Renal pelvis (tissue), 4 donors: ENCODE data around the gene SPSB1. TPM values are rescaled to one million over a fixed set of nuclear protein-coding genes. Genes with fewer than 3 reads are reported as not detected.
"Not testable (repeated sequence)": the region's sequence is repeated elsewhere in the genome, so short reads cannot be mapped to it uniquely, and the experiment has no call there.

ENCODE experiments used
- DNase-seq: peaks from one replicate; pipeline ENCODE4 v3.0.0-alpha.2; 2013
- polyA plus RNA-seq, 3 donors: library from polyadenylated mRNA; unstranded; fragments of 120-200 nt; gene quantifications; one replicate each; pipeline ENCODE4 v1.2.1, GENCODE V29; 2013; ENCODE audit not compliant: insufficient read length in 3 of 3

Gene SPSB1
- polyA plus RNA-seq, 3 donors, result 11.1 to 14.0 (median 11.4) TPM

GRCh38 chr1:9362488-9362887 lies 69.8 kb downstream of the SPSB1 start:
- no peak for DNase-seq

GRCh38 chr1:9363061-9363471 lies 70.4 kb downstream of the SPSB1 start:
- DNase-seq, result no peak

- no peak for DNase-seq
These were observed 73.6 kb downstream of the SPSB1 start for GRCh38 chr1:9366298-9366697.

GRCh38 chr1:9366943-9367780 lies 74.5 kb downstream of the SPSB1 start:
- no peak for DNase-seq

DNA sequence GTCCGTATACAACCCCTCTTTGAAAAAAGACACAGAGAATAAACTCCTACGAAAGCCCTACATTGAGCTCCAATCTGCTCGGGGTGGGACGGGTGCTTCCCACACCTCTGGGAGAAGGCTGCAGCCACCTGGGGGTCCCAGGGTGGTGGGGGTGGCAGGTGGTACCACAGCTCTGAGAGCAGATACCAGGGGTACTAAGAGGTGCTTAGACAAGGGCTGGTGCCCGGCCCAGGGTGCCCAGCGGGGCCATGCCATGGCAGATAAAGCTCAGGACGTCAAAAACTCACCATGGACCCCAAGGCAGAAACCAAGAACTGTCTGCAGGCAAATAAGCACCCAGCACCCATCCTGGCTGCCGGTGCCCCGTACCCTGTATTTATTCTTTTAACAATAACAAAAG lies 75.1 kb downstream of the SPSB1 start:
- DNase-seq, result no peak

GRCh38 chr1:9368356-9368755 lies 75.7 kb downstream of the SPSB1 start:
- DNase-seq, result no peak

- no peak for DNase-seq
These were observed 77.5 kb downstream of the SPSB1 start for GRCh38 chr1:9369964-9370788.

DNA sequence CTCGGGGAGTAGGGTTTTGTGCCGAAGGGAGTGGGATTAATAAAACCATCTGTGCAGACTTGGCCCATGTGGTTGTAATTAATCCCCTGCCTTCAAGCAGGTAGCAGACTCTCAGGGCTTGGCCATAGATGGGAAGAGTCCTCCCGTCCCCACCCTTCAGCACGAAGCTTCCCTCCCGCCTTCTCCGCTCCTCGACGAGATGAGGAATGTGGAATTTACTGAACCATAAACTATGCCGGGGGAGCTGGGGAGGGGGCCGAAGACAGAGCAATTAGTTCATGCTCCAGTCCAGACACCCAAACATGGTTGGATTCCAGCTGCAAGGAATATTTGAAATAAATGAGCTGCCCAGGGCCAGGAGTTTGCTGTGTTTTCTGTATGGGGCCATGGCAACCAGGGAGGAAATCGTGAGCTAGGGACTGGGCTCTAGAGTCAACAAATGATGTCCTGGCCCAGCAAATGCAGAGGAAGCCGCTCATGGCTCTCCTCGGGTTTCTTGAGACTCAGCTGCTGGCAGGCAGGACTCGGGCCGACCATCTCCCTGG lies 78.8 kb downstream of the SPSB1 start:
- DNase-seq, result peak; percentile 97

- no peak for DNase-seq
These were observed 79.3 kb downstream of the SPSB1 start for GRCh38 chr1:9371951-9372350.

DNA sequence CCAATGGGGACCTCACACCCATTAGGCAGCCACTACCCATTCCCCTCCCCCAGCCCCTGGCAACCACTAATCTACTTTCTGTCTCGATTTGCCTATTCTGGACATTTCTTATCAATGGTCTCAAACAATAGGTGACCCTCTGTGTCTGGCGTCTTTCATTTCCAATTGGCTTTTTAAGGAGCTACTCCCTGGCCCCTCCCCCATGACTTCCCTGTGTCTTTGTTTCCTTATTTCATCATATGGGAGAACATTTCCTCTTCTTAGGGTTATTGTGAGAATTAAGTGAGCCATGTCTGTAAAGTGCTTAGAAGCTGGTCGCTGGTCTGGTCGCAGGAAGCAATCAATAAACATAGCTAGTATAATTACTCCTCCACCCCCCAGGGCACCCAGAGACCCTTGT lies 80.9 kb downstream of the SPSB1 start:
- no peak for DNase-seq

GRCh38 chr1:9374748-9375341 lies 82.2 kb downstream of the SPSB1 start:
- DNase-seq, result no peak

GRCh38 chr1:9375912-9376311 lies 83.2 kb downstream of the SPSB1 start:
- DNase-seq, result peak; percentile 55

DNA sequence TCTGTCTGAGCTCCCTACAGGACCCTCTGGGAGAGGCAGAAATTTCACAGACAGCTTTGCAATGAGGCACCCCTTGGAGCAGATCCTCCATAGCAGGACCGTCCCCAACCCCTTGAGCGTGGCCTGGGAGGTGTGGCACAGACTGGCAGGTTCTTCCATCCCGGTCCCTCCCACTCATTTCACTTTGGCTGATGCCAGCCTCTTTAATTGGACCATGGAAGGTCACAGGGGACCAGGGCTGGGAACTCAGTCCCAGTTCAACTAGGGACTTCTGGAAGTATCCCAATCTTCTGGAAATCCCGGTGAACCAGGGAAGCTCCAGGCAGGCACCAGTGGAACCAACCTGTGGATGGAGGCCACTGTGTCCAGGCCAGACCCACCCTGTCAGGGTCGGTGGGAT lies 83.7 kb downstream of the SPSB1 start:
- no peak for DNase-seq

DNA sequence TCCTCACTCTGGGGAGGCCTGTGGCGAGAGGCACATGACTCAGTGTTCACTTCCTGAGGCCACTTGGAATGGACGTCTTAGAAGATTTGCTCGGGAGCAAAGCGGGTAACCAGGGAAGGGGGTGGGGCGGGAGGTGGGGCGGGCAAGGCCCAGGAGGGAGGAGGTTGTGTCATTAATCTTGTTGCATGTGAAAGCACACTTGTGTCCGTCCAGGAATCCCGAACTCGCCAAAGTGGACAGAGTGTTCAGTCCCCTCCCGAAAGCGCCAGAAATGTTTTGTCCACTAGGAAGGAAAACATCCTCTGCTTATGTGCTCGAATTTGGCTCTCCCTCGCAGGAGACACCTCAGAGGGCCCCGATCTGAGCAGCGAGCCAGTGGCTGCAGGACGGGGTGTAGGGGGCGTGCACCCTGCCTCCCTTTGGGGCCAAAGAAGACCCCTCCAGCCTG lies 84.2 kb downstream of the SPSB1 start:
- DNase-seq, result no peak

- no peak for DNase-seq
These were observed 86.1 kb downstream of the SPSB1 start for GRCh38 chr1:9378801-9379200.

GRCh38 chr1:9380711-9381110 lies 88.0 kb downstream of the SPSB1 start:
- DNase-seq, result no peak

DNA sequence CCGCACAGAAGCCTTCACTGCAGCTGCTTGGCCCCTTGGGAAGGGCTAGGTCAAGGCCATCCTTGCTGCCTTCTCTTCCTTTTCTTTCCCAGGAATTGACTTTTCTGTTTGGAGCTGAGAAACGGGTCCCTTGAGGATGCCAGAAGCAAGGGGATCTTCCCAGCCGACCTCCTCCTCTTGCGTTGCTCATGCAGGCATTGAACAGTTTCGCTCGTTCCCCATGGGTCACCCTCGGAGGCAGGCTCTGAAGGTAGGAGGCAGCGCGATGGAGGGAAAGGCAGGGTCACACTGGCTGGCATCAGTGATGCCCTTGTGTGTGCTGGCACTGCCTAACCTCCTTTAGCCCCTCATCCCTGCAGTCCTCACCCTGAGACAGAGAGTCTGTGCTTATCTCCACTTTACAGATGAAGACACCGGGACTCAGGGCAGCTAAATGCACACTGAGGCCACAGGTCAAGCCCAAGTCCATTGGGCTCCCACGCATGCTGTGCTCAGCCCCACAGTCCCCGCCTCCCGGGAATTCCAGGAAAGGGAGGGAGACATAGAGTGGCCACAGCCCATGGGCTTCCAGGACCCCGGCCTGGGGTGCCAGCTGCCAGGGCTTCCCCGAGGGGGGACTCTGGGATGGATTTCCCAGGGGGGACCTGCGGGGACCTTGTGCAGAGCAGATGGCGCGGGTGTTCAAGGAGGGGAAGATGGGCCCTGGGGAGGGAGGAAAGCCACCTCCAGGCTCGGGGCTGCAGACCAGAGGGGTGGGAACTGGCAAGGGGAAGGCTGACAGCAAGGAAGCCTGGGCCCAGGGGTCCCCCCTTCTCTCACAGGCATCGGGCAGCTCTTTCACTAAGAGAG lies 90.2 kb downstream of the SPSB1 start:
- DNase-seq, result no peak

- DNase-seq, result no peak
These were observed 91.4 kb downstream of the SPSB1 start for GRCh38 chr1:9384128-9384527.

DNA sequence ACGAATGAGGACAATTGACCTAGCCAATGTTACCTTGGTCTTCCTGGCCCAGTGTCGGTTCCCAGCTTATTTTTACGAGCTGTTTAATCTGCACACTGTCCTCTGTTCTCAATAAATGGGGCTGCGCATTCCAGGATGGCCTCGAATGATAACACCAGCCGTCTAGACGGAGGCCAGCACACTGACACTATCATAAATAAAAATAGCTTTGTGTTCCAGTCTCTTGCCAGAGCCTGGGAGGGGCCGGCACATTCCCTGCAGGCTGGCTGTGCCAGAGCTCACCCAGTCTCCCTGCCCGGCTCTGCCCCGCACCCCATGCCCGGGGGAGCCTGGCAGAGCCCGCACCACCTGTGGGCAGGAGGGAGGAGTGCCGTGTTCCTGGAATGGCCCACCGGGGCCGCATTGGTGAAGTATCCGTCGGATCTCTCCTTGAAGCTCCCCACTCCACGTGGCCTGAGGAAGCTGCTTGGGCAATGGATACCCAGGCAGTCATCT lies 92.1 kb downstream of the SPSB1 start:
- DNase-seq, result no peak

DNA sequence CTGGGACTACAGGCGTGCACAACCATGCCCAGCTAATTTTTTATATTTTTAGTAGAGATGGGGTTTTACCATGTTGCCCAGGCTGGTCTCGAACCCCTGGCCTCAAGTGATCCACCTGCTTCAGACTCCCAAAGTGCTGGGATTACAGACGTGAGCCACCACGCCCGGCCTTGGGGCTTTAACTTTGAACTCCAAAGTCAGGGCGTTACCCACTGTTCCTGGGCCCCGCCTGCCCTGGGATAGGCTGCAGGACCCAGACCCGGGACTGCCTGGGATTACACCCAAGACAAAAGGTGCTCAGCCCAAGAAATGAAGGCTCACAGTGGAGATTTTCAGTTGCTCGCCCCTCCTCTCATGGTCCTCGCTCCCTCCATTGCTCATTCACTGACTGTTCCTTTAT lies 92.7 kb downstream of the SPSB1 start:
- not testable (repeated sequence) for DNase-seq
